Measurements from ENCODE around the gene RIMBP2. TPM values are rescaled to one million over a fixed set of nuclear protein-coding genes. Genes with fewer than 3 reads are reported as not detected.

Gene RIMBP2
- total RNA-seq, 1 donor from 2014 or later: 20.5 TPM

- Mint-ChIP-seq H3K9me3 (ENCODE audit: unreplicated experiment) (peaks cover 14% of the 10 kb centered on the region), H3K4me3 (ENCODE audit: unreplicated experiment) (no peak overlapping the region), H3K36me3 (ENCODE audit: unreplicated experiment) (peaks cover 8% of the 10 kb centered on the region), H3K27ac (ENCODE audit: unreplicated experiment) (no peak overlapping the region), H3K27me3 (ENCODE audit: unreplicated experiment) (peaks cover 3% of the 10 kb centered on the region), H3K4me1 (ENCODE audit: low read depth, unreplicated experiment) (no peaks in the 10 kb centered on the region)
- no peak for TF ChIP-seq CTCF (IDR thresholded peaks at IDR 0.05; ENCODE audit: partially characterized antibody, unreplicated experiment)
- DNase-seq: no peak
Observed at GRCh38 chr12:130511285-130511684, 204.8 kb downstream of the RIMBP2 start.

GRCh38 chr12:130509454-130509853 lies 206.6 kb downstream of the RIMBP2 start:
- H3K9me3 Mint-ChIP-seq (ENCODE audit: unreplicated experiment): peaks cover 12% of the 10 kb centered on the region
- no peak overlapping the region for H3K4me3 Mint-ChIP-seq (ENCODE audit: unreplicated experiment)
- H3K27me3 Mint-ChIP-seq (ENCODE audit: unreplicated experiment): peaks cover 2% of the 10 kb centered on the region
- peaks cover 5% of the 10 kb centered on the region for H3K36me3 Mint-ChIP-seq (ENCODE audit: unreplicated experiment)
- TF ChIP-seq CTCF (IDR thresholded peaks at IDR 0.05; ENCODE audit: partially characterized antibody, unreplicated experiment): no peak
- no peaks in the 10 kb centered on the region for H3K4me1 Mint-ChIP-seq (ENCODE audit: low read depth, unreplicated experiment)
- no peak overlapping the region for H3K27ac Mint-ChIP-seq (ENCODE audit: unreplicated experiment)
- no peak for DNase-seq

DNA sequence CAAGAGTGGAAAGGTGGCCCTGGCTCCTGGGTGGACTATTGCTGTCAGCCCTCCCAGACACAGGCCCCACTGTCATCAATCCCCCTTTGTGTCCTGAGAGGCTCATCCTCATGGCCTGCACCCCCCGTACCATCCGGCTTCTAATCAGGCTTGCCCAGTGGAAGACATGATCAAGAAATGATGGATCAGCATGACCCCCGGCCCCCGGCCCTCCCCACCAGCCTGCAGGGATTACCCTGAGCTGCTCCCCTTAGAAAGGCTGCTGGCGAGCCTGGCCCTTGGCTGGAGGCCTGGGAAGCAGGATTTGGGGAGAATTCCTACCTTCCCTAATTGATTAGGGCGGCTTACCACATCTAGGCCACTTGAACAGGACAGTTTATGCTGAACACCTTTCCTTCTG lies 207.3 kb downstream of the RIMBP2 start:
- H3K27me3 Mint-ChIP-seq (ENCODE audit: unreplicated experiment): peaks cover 2% of the 10 kb centered on the region
- peaks cover 5% of the 10 kb centered on the region for H3K36me3 Mint-ChIP-seq (ENCODE audit: unreplicated experiment)
- no peak overlapping the region for H3K27ac Mint-ChIP-seq (ENCODE audit: unreplicated experiment)
- TF ChIP-seq CTCF (IDR thresholded peaks at IDR 0.05; ENCODE audit: partially characterized antibody, unreplicated experiment): no peak
- H3K4me1 Mint-ChIP-seq (ENCODE audit: low read depth, unreplicated experiment): no peaks in the 10 kb centered on the region
- DNase-seq: no peak
- no peak overlapping the region for H3K4me3 Mint-ChIP-seq (ENCODE audit: unreplicated experiment)
- peaks cover 12% of the 10 kb centered on the region for H3K9me3 Mint-ChIP-seq (ENCODE audit: unreplicated experiment)

GRCh38 chr12:130508318-130508717 lies 207.8 kb downstream of the RIMBP2 start:
- no peak overlapping the region for H3K4me3 Mint-ChIP-seq (ENCODE audit: unreplicated experiment)

GRCh38 chr12:130506844-130507243 lies 209.3 kb downstream of the RIMBP2 start:
- H3K27me3 Mint-ChIP-seq (ENCODE audit: unreplicated experiment): peaks cover 2% of the 10 kb centered on the region
- H3K36me3 Mint-ChIP-seq (ENCODE audit: unreplicated experiment): peaks cover 5% of the 10 kb centered on the region
- no peak for DNase-seq
- no peak overlapping the region for H3K4me3 Mint-ChIP-seq (ENCODE audit: unreplicated experiment)
- TF ChIP-seq CTCF (IDR thresholded peaks at IDR 0.05; ENCODE audit: partially characterized antibody, unreplicated experiment): no peak
- H3K27ac Mint-ChIP-seq (ENCODE audit: unreplicated experiment): no peak overlapping the region
- H3K4me1 Mint-ChIP-seq (ENCODE audit: low read depth, unreplicated experiment): no peaks in the 10 kb centered on the region
- H3K9me3 Mint-ChIP-seq (ENCODE audit: unreplicated experiment): peaks cover 16% of the 10 kb centered on the region

More at GRCh38 chr12:130508318-130508717, 207.8 kb downstream of the RIMBP2 start:
- H3K4me1 Mint-ChIP-seq (ENCODE audit: low read depth, unreplicated experiment): no peaks in the 10 kb centered on the region
- no peak overlapping the region for H3K27ac Mint-ChIP-seq (ENCODE audit: unreplicated experiment)
- H3K9me3 Mint-ChIP-seq (ENCODE audit: unreplicated experiment): peaks cover 12% of the 10 kb centered on the region
- no peak for TF ChIP-seq CTCF (IDR thresholded peaks at IDR 0.05; ENCODE audit: partially characterized antibody, unreplicated experiment)
- H3K27me3 Mint-ChIP-seq (ENCODE audit: unreplicated experiment): peaks cover 2% of the 10 kb centered on the region
- H3K36me3 Mint-ChIP-seq (ENCODE audit: unreplicated experiment): peaks cover 5% of the 10 kb centered on the region
- no peak for DNase-seq

Measured in glutamatergic neuron (in vitro differentiated cells).